GM23248 (cell line): Measurements from ENCODE around the gene LRRC8E.

Experiments
- EZH2 ChIP-seq: fragments of 200-600 bp; sonication (generic); IDR thresholded peaks from 2 replicates; pipeline ENCODE4 v1.6.1; 2018; ENCODE audit warnings: antibody characterized with exemption, mild to moderate bottlenecking; ENCODE audit not compliant: insufficient read depth, poor library complexity, severe bottlenecking
- EZH2phosphoT487 ChIP-seq: fragments of 200-600 bp; sonication (generic); IDR thresholded peaks from 2 replicates; pipeline ENCODE4 v1.6.1; 2018; ENCODE audit warnings: antibody characterized with exemption, moderate library complexity, mild to moderate bottlenecking, low read depth; ENCODE audit not compliant: insufficient read depth

DNA sequence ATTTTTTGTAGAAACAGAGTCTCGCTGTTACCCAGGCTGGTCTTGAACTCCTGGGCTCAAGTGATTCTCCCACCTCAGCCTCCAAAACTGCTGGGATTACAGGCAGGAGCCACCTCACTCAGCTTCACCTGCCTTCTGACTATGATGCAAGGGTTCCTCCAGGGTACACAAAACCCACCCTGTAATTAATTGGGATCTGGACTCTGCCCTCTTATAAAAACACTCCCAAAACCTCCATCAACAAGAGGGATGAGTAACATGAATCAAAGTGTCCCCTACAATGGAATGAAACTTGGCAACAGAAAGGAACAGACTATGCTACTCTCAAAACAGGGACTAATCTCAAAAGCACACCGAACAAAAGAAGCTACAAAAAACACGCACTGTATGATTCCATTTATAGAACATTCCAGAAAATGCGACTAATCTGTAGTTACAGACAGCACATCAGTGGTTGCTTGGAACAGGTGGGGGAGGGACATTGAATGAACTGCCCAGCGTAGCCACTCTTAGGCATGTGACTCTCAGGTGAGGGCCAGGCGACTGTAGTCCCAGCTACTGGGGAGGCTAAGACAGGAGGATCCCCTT, 11.0 kb upstream of the LRRC8E start:
- no peak for TF ChIP-seq EZH2
- no peak for TF ChIP-seq EZH2phosphoT487
